ENCODE measurements around the gene COL27A1. TPM values are rescaled to one million over a fixed set of nuclear protein-coding genes. Genes with fewer than 3 reads are reported as not detected.
A peak's percentile ranks its signal among the peaks of the same experiment; 100 is the strongest.

The COL27A1 gene
- total RNA-seq, 1 experiment from 2014 or later: 3.1 TPM

GRCh38 chr9:114269023-114269422 lies 113.7 kb downstream of the COL27A1 start:
- in situ Hi-C loops (cut with HindIII; ENCODE audit: low pct_unique_long_range_greater_than_20kb, low sequenced_read_pairs): no loop called here
- DNase-seq (ENCODE audit: low read depth): no peak

- in situ Hi-C loops (cut with HindIII; ENCODE audit: low pct_unique_long_range_greater_than_20kb, low sequenced_read_pairs): no loop called here
- DNase-seq (ENCODE audit: low read depth): no peak
These were observed 115.0 kb downstream of the COL27A1 start for GRCh38 chr9:114270120-114270975.

- no peak for DNase-seq (ENCODE audit: low read depth)
- in situ Hi-C loops (cut with HindIII; ENCODE audit: low pct_unique_long_range_greater_than_20kb, low sequenced_read_pairs): no loop called here
These were observed 116.5 kb downstream of the COL27A1 start for GRCh38 chr9:114271556-114272510.

- in situ Hi-C loops (cut with HindIII; ENCODE audit: low pct_unique_long_range_greater_than_20kb, low sequenced_read_pairs): no loop called here
- DNase-seq (ENCODE audit: low read depth): no peak
These were observed 117.5 kb downstream of the COL27A1 start for GRCh38 chr9:114272739-114273431.

- DNase-seq (ENCODE audit: low read depth): no peak
- in situ Hi-C loops (cut with HindIII; ENCODE audit: low pct_unique_long_range_greater_than_20kb, low sequenced_read_pairs): no loop called here
These were observed 118.1 kb downstream of the COL27A1 start for GRCh38 chr9:114273461-114273881.

- DNase-seq (ENCODE audit: low read depth): no peak
- in situ Hi-C loops (cut with HindIII; ENCODE audit: low pct_unique_long_range_greater_than_20kb, low sequenced_read_pairs): no loop called here
These were observed 118.9 kb downstream of the COL27A1 start for GRCh38 chr9:114274217-114274616.

- in situ Hi-C loops (cut with HindIII; ENCODE audit: low pct_unique_long_range_greater_than_20kb, low sequenced_read_pairs): no loop called here
These were observed 120.1 kb downstream of the COL27A1 start for GRCh38 chr9:114275246-114276004.

GRCh38 chr9:114276908-114277821 lies 121.8 kb downstream of the COL27A1 start:
- in situ Hi-C loops (cut with HindIII; ENCODE audit: low pct_unique_long_range_greater_than_20kb, low sequenced_read_pairs): no loop called here
- DNase-seq (ENCODE audit: low read depth): peak; percentile 83

More at GRCh38 chr9:114275246-114276004, 120.1 kb downstream of the COL27A1 start:
- DNase-seq (ENCODE audit: low read depth): no peak

GRCh38 chr9:114278356-114278755 lies 123.0 kb downstream of the COL27A1 start:
- in situ Hi-C loops (cut with HindIII; ENCODE audit: low pct_unique_long_range_greater_than_20kb, low sequenced_read_pairs): no loop called here
- DNase-seq (ENCODE audit: low read depth): no peak

- in situ Hi-C loops (cut with HindIII; ENCODE audit: low pct_unique_long_range_greater_than_20kb, low sequenced_read_pairs): no loop called here
- peak; percentile 91 for DNase-seq (ENCODE audit: low read depth)
These were observed 123.7 kb downstream of the COL27A1 start for GRCh38 chr9:114278881-114279570.

- in situ Hi-C loops (cut with HindIII; ENCODE audit: low pct_unique_long_range_greater_than_20kb, low sequenced_read_pairs): no loop called here
These were observed 124.4 kb downstream of the COL27A1 start for GRCh38 chr9:114279693-114280092.

GRCh38 chr9:114280636-114281472 lies 125.5 kb downstream of the COL27A1 start:
- no peak for DNase-seq (ENCODE audit: low read depth)
- in situ Hi-C loops (cut with HindIII; ENCODE audit: low pct_unique_long_range_greater_than_20kb, low sequenced_read_pairs): no loop called here

More at GRCh38 chr9:114279693-114280092, 124.4 kb downstream of the COL27A1 start:
- no peak for DNase-seq (ENCODE audit: low read depth)

GRCh38 chr9:114281473-114282103 lies 126.3 kb downstream of the COL27A1 start:
- DNase-seq (ENCODE audit: low read depth): peak; percentile 82
- in situ Hi-C loops (cut with HindIII; ENCODE audit: low pct_unique_long_range_greater_than_20kb, low sequenced_read_pairs): no loop called here

- in situ Hi-C loops (cut with HindIII; ENCODE audit: low pct_unique_long_range_greater_than_20kb, low sequenced_read_pairs): no loop called here
- no peak for DNase-seq (ENCODE audit: low read depth)
These were observed 126.8 kb downstream of the COL27A1 start for GRCh38 chr9:114282104-114282485.

- DNase-seq (ENCODE audit: low read depth): no peak
These were observed 127.2 kb downstream of the COL27A1 start for GRCh38 chr9:114282507-114282906.

More at GRCh38 chr9:114282507-114282906, 127.2 kb downstream of the COL27A1 start:
- in situ Hi-C loops (cut with HindIII; ENCODE audit: low pct_unique_long_range_greater_than_20kb, low sequenced_read_pairs): no loop called here

All from Caki2 (cell line).